GM21381 (cell line): Measurements from ENCODE around the gene ADAMTS17.

ENCODE experiments used
- ATAC-seq: cut with Tn5 transposase; IDR thresholded peaks from one replicate; pipeline ENCODE4 v1.9.1; 2021; ENCODE audit warnings: mild to moderate bottlenecking, moderate library complexity; ENCODE audit not compliant: unreplicated experiment

Gene ADAMTS17

DNA sequence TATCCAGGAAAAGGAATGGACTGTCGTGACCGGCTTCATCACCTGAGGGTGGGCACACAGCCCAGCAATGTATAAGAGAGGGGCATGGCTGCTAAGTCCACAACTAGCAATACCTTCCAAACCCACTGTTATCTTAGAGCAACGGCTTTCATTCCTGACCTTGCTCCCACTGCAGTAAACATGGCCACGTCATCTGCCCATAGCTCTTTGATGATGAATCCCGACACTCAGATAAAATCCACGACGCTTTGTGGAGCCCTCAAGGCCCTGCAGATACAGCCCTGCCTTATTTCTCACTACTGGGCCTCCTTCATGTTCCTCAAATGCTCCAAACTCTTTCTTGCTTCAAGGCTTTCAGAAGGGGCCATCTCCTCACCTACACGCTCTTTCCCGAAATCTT, 114.0 kb downstream of the ADAMTS17 start:
- ATAC-seq, result no peak

DNA sequence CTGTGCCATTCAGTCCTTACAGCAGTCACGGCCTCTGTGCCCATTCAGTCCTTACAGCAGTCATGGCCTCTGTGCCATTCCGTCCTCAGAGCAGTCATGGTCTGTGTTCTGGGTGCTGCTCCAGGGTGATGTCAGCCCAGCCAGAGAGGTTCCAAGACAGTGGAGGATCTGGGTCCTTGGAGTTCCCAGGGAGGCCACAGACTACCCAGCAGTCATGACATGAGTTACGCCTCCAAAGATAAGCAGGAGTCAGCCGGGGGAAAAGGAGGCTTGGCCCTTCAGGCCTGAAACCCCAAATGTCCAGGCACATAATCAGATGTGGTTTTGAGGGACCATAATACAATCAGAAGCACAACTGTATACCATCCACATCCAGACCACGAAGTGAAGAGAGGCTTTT, 115.7 kb downstream of the ADAMTS17 start:
- ATAC-seq, result no peak

DNA sequence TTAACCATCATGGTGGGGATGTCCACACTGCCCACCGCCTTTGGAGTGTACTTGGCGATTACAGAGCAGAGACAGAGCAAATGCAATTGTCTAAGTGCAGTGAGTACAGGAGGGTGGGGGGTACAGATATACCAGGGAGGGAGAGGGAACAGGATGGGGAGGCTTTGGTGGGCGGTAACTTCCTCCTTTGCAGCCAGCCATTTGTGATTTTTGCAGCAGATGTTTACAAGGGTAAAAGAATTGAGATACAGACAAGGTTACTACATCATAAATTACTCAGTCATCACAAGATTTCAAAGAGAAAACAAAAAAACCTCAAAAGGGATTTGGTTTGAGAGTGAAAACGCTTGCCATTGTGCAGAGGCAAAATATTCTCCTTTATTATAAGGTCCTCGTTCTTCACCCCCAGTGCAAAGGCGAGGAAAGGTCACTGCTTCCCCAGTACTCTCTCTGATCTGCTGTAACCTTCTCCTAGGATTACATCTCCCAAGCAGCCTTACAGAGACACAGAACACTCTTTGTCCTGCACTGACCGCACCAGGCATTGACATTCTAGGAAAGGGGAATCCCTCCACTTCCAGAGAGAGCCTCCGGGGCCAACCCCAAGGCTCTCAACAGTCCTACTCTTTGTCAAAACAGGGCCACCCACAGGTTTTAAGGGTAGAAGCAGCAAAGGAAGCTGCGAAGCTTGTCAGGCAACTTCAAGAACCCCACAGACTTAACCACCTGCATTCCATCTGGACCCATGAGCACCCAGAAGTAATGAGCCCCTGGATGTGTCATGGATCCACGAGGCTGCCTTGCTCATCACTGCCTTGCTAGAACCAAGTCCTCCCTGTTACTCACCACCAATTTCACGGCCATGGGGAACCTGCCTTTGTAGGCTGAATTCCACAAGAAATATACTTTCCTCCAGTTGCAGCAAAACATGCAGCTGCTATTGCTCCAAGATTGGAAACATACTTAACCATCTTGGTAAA, 117.3 kb downstream of the ADAMTS17 start:
- no peak for ATAC-seq

DNA sequence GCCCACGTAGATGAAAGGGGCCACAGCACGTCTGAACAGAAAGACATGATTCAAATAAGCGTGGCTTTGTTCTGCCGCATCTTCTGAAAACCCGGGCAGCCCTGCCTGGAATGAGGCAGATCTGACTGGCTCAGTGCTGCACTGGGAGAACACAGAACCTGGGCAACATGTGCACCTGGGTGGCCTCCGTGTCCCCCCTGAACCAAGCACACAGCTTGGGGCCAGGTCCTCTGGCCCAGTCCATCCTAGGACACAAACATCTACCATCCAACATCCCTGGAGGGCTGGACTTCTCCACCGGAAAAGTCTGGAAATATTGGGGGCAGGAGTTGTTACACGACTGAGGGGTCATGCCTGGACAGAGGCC, 119.4 kb downstream of the ADAMTS17 start:
- ATAC-seq, result no peak

DNA sequence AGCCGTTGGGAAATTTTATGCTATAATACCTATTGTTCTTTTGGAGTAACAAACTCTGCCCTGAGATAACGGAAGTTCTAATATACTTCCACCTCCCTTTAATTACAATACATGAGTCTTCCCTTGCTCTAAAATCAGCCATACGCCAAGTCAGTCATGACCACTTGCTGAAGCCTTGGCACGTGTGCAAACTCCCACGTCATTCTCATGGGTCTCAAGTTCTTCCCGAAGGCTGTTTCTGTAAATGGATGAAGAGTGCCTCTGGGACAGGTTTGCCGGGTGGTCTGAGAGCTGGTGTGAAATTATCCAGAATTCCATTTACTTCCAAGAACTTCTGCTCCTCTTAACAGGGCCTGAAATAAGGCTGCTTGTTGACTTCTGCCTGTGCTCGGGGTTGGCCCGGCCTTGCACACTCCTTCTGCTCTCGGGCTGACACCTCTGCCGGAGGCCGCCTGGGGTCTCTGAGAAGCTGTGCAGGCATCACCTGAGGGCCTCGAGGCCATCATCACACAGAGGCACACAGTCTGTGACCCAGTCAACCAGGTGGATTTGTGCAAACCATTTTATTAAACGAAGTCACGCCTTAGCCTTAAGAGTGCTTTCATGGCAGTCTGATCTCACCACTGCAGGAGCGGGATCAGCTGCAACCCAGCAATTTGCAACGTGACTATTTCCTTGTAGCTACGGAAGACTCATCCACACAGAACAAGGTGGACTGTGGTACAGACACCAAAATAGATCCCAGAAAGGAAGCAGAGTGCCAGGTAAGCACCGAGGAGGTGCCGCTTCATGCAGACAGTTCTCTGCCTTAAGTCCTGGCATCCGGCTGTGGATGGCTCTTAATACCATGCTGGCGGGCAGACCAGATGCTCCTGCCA, 120.1 kb downstream of the ADAMTS17 start:
- no peak for ATAC-seq

DNA sequence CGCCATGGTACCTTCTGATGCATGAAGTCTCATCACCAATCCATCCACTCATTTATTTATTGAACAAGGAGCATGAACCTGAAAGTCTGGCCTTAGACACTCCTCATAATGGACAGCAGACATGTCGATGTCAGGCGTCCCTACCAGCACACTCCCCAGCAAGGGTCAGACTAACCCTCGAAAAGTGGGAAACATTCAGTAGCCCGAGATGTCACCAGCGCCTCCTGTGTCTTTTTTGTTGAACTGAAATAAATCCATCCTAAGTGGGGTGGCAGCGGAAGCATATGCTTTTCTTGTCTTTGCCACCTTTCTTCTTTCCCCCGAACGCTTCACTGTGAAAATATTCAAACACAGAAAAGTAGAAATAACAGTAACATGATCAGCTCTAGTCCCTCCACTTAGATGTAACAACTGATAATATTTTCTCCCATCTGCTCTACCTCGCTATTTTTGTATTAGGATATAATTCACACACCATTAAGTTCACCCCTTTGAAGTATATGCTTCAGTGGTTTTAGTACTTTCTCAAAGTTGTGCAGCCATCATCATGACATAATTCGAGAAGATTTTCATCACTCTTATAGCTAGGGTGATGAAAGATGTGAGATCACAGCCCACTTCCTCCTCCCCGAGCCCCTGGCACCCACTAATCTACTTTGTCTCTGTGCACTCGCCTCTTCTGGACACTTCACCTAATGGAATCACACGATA, 121.6 kb downstream of the ADAMTS17 start:
- ATAC-seq, result no peak

DNA sequence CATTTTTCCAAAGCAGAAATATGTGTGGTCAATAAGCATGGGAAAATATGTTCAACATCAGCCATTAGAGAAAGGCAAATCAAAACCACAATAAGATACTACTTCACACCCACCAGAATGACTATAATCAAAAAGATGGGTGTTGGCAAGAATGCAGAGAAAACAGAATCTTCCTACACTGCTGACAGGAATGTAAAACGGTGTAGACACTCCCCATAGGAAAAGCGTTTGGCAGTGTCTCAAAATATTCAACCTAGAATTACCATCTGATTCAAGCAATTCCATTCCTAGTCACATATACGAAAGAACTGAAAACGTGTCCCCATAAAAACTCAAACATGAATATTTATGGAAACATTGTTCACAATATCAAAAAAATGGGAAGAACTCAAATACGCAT, 123.3 kb downstream of the ADAMTS17 start:
- ATAC-seq, result no peak

DNA sequence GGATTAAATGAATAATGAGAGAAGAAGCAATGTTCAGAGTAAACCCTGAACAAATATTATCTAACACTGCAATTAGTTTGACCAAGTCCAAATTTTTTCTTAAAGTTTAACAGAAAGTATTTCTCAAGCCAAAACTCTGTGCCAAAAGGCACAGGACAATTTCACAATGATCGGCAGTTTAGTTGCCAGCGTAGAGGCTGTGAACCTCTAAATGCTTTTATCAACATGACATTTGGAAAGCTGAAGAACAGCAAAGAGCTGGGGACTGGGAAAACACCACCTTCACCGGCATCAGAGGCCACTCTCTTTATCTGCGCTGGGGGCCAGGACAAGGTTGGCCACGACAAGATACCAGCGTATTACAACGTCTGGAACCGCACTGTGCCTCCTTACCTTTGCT, 125.6 kb downstream of the ADAMTS17 start:
- ATAC-seq, result no peak

DNA sequence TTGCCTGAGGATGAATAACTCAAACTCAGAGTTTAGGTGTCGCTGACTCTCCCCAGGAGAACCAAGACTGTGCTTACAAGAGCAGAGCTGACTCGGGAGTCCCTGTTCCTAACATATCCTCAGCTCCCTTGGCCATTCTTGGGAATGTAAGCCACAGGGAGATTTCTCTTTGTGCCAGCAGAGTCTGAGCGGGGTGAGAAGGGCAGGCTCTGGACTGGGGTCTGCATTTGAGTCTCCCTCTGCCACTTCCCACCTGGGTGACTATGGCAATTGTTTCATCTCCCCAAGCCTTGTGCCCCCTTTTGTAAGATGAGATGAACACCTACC, 126.0 kb downstream of the ADAMTS17 start:
- ATAC-seq, result no peak

DNA sequence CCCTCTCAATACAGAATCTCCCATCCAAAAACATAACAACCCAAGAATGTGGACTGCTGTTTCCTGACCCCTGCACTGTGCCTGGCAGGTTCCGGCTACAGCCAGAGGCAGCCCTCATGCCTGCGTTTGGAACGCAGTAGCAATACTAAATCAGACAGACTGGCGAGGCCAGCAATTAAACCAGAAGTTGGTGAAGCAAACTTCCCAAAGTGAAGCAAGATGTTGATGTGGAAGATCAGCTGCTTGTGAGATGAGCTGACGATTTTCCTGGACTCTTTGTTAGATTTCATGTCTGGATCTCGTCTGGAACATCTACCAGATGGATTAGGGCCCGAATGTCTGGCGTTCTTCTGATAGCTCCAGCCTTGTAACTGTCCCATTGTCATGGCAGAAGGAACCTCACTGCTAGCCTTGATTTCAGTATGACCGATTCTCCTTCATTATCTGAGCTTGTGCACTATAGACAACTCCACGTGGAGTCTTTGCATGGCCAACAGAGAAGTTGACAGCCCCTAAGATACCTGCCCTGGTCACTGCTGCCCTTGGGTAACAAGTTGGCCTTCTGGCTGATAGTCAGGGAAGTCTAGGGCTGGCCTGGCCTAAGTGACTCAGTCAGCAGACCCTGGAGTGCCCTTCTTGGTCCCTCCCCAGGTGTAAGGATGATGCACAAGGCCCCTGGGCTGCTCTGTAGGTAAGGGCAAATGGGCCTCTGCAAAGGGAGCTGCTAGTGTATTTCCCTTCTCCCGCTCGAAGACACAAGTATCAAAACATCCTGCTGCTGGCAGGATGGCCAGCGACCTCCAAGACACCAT, 126.5 kb downstream of the ADAMTS17 start:
- no peak for ATAC-seq

DNA sequence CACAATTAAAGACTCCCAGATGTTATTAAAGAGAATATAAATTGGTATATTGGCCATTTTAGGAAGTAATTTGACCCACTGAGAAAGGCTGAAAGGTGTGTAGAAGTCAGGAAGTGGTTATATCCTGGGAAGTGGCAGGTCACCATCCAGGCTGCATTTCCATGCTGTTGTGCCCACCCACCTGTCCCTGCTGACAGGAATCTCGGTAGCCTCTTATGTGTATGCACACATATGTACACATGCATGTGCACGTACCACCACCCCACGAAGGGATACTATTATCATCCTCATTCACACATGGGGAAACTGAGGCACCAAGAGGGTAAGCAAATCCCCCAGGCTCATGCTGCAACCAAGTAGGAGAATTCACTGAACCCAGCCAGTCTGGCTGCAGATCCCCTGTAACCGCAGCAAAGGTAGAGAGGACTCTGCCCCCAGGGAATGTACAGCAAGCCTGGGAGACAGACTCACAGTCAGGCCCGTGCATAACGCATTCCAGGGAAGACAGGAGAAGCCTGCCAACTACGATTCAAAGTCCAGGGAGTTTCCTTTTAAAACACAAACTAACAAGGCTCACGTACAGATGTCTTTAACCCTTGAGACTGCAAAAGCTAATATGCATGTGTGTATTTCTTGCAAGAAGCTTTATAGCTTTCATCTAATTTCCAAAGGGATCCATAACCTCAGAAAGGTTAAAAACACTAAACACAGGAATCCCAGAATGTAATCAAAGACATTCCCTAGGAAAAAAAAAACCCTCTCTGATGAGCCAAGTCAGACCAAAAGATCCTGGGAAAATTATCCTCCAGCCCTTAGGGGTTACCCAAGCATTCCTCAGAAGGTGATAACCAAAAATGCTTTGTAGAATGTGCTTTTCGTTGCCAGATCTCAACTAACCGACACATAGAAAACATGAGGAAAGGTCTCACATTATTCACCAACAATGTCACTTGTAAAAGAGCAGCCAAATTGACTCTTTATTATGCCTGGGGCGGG, 129.6 kb downstream of the ADAMTS17 start:
- ATAC-seq, result no peak

DNA sequence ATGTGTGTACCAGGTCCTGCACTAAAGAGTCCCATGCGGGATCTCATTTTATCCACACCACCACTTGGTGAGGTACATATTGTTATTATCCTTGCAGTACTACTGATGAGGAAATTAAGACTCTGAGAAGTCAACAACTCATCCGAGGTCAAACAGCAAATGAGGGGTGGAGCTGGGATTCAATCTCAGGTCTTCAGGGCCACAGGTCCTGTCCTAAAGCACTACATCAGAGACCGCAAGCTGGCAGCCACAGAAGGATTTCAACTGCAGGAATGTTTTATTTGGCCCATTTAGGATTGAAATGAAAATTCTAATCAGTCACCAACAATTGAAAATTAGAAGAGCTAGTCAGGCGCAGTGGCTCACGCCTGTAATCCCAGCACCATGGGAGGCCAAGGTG, 131.4 kb downstream of the ADAMTS17 start:
- no peak for ATAC-seq

DNA sequence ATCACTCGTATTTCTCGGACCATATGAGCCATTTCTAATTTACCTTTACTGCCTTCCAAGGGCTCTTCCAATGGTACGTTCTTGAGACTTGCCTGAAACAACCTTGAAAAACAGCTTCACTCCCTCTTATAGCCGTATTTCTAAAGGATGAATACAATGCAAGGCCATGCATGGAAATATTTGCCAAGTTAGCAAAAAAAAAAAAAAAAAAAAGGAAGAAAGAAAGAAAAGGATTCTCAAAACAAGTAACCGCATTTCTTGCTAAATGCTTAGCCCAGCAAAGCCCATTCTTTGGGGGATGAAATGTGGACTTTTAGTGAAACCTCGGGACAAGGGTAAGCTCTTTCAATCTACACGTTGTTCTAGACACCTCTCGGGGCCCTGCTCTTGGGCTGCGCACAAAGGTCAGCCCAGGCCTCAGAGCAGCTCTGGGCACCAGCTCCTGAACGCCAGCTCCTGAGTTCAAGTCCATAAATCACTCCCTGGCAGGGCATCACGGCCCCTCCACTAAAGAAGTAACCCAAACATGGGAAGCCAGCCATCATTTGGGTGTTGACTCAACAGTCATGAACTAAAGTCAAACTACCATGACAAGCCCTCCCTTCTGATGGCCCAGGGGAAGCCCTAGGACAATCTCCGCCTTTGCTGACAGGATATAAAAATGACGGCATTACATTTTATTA, 132.7 kb downstream of the ADAMTS17 start:
- ATAC-seq, result no peak

DNA sequence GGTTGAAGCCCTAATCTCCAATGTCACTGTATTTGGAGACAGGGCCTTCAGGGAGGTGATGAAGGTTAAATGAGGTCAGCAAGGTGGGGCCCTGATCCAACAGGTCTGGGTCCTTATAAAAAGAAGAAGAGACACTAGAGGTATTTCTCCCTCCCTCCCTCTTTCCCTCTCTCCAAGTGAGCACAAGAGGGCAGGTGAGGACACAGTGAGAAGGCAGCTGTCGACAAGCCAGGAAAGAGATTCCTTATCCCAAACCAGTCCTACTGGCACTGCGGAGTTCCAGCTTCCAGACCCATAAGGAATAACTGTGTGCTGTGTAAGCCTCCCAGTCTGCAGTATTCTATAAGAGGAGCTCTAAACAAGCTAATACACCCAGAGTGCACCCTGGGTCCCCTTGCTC, 134.7 kb downstream of the ADAMTS17 start:
- no peak for ATAC-seq

DNA sequence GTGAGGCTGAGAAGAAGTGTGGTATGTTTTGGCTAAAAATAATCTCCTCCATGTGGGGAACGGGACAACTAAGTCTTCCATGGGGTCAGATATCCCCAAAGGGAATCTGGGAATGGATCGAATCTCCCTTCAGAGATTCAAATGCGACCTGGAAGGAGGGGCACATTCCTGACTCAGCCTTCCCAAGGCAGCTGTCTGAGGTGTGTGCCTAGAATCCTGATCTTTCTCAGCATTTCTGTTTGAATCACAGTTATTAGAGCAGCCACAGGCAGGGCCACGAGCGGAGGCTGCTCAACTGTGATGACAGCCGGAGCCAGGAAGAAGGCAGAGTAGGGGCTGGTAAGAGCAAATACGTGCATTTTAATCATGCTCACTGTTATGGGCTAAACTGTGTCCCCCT, 135.1 kb downstream of the ADAMTS17 start:
- no peak for ATAC-seq

DNA sequence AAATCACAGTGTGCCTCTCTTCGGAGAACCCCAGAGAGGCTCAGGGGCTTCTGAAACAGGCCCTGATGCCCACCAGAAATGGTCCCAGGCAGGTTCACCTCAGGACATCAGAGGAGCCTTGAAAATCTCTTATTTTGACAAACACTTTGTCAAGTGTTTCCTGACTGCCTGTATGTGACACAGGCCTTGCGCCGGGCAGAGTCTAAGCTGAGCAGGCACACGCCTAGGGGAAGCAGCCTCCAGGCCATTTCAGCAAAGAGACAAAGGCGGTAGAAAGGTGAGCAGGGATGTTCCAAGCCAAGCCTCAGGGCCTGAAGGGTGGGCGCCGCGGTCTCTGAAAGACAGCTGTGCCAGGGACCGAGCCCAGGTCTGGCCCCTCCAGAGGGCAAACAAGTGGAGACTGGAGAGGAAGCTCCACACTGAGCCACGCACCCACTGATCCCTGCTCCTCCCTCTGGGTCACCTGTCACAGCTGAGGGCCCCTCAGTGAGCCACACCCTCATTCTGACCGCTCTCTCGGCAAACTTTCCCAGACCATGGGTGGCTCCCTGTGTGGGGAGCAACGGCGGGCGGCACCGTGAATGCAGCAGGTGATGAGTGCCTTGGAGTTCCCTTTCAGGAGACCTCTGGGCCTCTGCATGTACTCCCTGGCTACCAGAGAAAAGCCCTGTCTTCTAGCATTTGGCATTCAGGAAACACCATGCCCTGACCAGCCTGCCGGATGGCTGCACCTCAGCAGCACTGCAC, 136.1 kb downstream of the ADAMTS17 start:
- no peak for ATAC-seq

DNA sequence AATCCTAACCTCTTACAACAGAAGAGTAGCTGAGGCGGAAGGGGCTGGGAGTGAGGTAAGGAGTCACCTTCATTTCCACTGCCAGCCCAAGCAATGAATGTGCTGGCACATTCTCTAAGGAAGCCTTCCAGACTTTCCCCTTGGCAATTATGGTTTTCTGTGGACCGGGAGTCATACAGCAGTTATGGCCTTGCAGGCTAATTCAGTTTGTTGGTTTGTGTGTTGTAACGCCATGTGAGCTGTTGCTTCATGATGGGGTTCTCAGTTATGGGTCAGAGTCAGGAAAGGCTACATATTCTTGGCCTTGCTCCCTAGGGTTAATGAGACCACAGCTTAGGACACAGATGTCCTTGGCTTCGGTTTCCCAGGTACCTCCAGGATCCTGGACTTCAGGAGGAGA, 137.0 kb downstream of the ADAMTS17 start:
- ATAC-seq, result no peak

DNA sequence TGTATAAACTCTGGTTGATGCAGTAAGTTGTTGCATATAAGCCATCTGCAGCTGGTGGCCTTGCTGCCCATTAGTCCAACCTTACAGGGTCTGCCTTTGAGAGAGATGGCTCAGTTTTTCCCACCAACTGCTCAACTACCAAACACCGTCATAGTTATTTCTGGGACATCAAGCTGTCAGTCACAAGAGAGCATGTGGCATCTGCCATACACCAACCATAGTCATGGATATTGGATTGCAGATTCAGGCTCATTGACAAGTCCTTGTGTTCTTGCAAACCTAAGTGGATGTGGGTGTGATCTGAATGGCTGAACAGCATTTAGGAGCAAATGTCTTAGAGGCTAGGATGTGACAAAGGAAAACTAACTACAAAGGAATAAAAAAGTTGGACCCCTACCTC, 137.6 kb downstream of the ADAMTS17 start:
- no peak for ATAC-seq
